Measurements from ENCODE around the gene SELENOK. TPM values are rescaled to one million over a fixed set of nuclear protein-coding genes. Genes with fewer than 3 reads are reported as not detected.

SELENOK gene
- total and polyA plus RNA-seq, 2 of the 4 experiments (the other 2 are of a cell fraction) = 35.5 to 37.1 TPM

- dilution Hi-C loops (cut with HindIII; ENCODE audit: low sequenced_read_pairs, unreplicated experiment) (no loop called here), in situ Hi-C loops (cut with MboI; ENCODE audit: low sequenced_read_pairs) (loop anchor here (25.0 kb wide), 1 partner anchor 601 kb away; no protein-coding TSS in a partner anchor), intact Hi-C loops (cut with micrococcal nuclease) (loop anchor here (10.0 kb wide), 1 partner anchor 543 kb away; the partner anchor contains the start of gene DCP1A)
- Histone ChIP-seq H3K4me3 (ENCODE audit: insufficient read depth, low read depth, low read length) (no peak overlapping the region), H3K79me1 (ENCODE audit: low read depth in 1 of 2, low read length in 2 of 2) (peaks cover 6 to 33% of the 10 kb centered on the region in 2 experiments; a peak in 3 of 4 replicates), H2AK9ac (replicated peaks; ENCODE audit: low read depth, low read length, poor library complexity) (no peak overlapping the region), H4K91ac (ENCODE audit: insufficient read depth, low read depth, low read length) (no peak overlapping the region), H3K9me1 (ENCODE audit: insufficient read depth, low read length) (no peaks in the 10 kb centered on the region), H3K4me2 (ENCODE audit: low read depth, low read length) (no peak overlapping the region), H4K20me1 (ENCODE audit: insufficient read depth, low read length) (no peaks in the 10 kb centered on the region), H3K27ac (ENCODE audit: insufficient read depth, low read length) (no peak overlapping the region), H3K14ac (replicated peaks; ENCODE audit: low read depth, low read length) (no peak overlapping the region), H4K5ac (ENCODE audit: low read depth, low read length) (no peak overlapping the region), H2AK5ac (ENCODE audit: low read depth, low read length) (no peak overlapping the region), H3K56ac (ENCODE audit: extremely low read depth, insufficient read depth, low read length) (no peak overlapping the region), H3K36me3 (ENCODE audit: control insufficient read depth, insufficient read depth, low read length) (peaks cover 8% of the 10 kb centered on the region), H3K9ac (ENCODE audit: low read depth, low read length) (no peak overlapping the region), H3K18ac (ENCODE audit: low read depth, low read length) (no peak overlapping the region), H4K8ac (ENCODE audit: low read depth in 2 of 2, low read length in 2 of 2) (no peak overlapping the region), H2BK5ac (ENCODE audit: low read depth, low read length, poor library complexity, severe bottlenecking) (no peak overlapping the region), H2BK20ac (ENCODE audit: low read depth, low read length) (no peak overlapping the region), H3K4ac (ENCODE audit: low read depth, low read length) (no peak overlapping the region), H3K9me3 (ENCODE audit: control insufficient read depth, insufficient read depth, low read length) (no peaks in the 10 kb centered on the region), H2BK120ac (ENCODE audit: low read depth, low read length) (no peak overlapping the region), H3K23ac (ENCODE audit: low read depth, low read length) (no peak overlapping the region), H3K27me3 (ENCODE audit: control insufficient read depth, insufficient read depth, low read length) (no peaks in the 10 kb centered on the region), H2AFZ (replicated peaks; ENCODE audit: low read length, poor library complexity) (no peak overlapping the region), H3K4me1 (ENCODE audit: control insufficient read depth, insufficient read depth, low read length) (peaks cover 2% of the 10 kb centered on the region; the same call in 1 of the 2 replicates), H2BK15ac (ENCODE audit: low read depth, low read length) (no peak overlapping the region)
- WGBS, 2 experiments (ENCODE audit: extremely low coverage in 2 of 2, insufficient read length in 1 of 2) = no CpG with 5 or more reads among the region's 1 CpG
- no peak for TF ChIP-seq MAZ (IDR thresholded peaks at IDR 0.05; ENCODE audit: borderline replicate concordance, low read depth, low read length)
- TF ChIP-seq CTCF (conservative IDR thresholded peaks at IDR 0.05; ENCODE audit: low read depth, low read length) = no peak
- ATAC-seq (ENCODE audit: low read depth) (no peak), DNase-seq (no peak)
- BruUV-seq (replicated peaks) = no TSS peak
- ChIA-PET POLR2A (ENCODE audit: unreplicated experiment) (no interaction called here), CTCF (no interaction called here)
Measured at GRCh38 chr3:53888232-53888631, 3.4 kb downstream of the SELENOK start.

All from IMR-90 (cell line).